HG03045 (cell line): ENCODE measurements around the gene AP2M1.

Source experiments
- ATAC-seq: cut with Tn5 transposase; IDR thresholded peaks from one replicate; pipeline ENCODE4 v1.9.1; 2021; ENCODE audit warnings: mild to moderate bottlenecking, moderate library complexity; ENCODE audit not compliant: unreplicated experiment

The AP2M1 gene

DNA sequence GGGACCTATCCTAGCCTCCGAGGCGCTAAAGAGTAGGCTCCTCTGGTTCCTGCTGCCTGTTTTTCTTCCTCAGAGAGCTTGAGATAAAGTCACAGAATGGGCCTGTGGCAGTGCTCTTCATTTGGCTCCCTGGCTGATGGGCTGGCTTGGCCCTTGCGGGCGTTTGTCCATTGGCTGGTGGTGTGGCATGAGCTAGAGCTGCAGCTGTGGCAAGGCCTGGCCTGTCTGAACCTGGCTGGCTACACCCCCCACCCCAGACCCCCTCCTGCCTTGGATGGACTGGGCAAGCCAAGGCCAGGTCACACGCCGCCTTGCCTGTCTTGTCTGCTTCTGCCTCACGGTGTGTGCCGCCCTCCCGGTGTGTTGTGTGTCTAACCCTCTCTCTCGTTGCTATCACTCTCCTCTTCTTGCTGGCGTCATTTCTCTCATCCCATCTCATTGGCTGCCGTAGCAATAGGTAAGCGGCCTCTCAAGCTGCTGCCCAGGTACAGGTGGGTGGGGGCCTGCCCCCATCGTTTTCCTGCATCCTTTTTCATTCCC is 3.2 kb downstream of the AP2M1 start:
- ATAC-seq = no peak

- no peak for ATAC-seq
These were observed 4.0 kb downstream of the AP2M1 start for GRCh38 chr3:184178521-184179138.

GRCh38 chr3:184180165-184180564 is 5.5 kb downstream of the AP2M1 start:
- no peak for ATAC-seq

DNA sequence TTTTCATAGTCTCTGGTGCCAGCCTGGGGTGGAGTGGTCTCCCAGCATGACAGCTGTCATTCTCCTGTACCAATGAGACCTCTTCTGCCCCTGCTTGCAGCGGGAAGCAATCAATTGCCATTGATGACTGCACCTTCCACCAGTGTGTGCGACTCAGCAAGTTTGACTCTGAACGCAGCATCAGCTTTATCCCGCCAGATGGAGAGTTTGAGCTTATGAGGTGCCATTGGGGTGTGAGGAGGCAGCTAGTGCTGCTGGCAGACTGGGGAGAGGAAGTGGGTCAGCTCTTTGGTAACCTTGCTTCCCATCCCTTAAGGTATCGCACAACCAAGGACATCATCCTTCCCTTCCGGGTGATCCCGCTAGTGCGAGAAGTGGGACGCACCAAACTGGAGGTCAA is 6.9 kb downstream of the AP2M1 start:
- ATAC-seq = no peak

DNA sequence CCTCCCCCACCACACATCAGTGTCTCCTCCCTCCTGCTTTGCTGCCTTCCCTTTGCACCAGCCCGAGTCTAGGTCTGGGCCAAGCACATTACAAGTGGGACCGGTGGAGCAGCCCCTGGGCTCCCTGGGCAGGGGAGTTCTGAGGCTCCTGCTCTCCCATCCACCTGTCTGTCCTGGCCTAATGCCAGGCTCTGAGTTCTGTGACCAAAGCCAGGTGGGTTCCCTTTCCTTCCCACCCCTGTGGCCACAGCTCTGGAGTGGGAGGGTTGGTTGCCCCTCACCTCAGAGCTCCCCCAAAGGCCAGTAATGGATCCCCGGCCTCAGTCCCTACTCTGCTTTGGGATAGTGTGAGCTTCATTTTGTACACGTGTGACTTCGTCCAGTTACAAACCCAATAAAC is 9.0 kb downstream of the AP2M1 start:
- ATAC-seq = no peak

- ATAC-seq = no peak
These were observed 10.0 kb downstream of the AP2M1 start for GRCh38 chr3:184184546-184185230.

DNA sequence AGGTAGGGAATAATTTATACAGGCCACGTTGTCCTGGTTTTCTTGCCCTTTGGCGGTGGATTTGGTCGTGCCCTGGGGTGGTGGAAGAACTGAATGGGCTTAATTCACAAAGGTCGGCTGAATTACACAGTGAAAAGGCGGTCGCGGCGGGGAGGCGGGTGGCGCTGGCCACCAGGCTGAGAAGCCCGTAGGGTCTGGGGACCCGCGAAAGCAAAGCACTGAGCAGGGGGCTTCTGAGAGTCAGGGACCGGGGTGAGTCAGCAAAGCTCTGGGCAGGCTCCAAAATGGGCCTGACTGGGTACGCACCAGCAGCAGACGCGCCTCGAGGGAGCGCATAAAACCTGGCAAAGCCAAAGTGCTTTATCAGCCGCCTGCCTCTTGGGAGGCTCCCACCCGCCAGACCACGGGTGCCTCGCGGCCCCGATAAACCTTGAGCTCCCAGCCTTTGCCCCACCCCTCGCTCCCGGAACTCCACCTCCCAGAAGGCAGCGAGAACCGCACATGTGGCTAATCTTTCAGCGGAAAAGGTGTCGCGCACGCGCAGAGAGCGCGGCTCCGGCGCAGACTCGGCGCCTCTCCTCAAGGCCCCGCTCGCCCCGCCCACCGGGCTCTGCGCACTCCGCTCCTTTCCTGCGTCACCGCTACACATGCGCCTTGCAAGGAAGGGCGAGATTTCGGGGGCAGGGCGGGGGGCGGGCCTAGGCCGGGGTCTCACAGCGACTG is 11.0 kb downstream of the AP2M1 start:
- peak; percentile 91 for ATAC-seq

GRCh38 chr3:184186184-184186901 is 11.7 kb downstream of the AP2M1 start, which contains the start of gene ABCF3:
TSS of gene ABCF3 (plus strand) at chr3:184186199. CDS start at chr3:184186208, 9 bp downstream.
- ATAC-seq = peak; percentile 29

- no peak for ATAC-seq
These were observed 12.2 kb downstream of the AP2M1 start for GRCh38 chr3:184186902-184187207.

- no peak for ATAC-seq
These were observed 13.4 kb downstream of the AP2M1 start for GRCh38 chr3:184188080-184188479.

- ATAC-seq = no peak
These were observed 14.8 kb downstream of the AP2M1 start for GRCh38 chr3:184189421-184189820.

GRCh38 chr3:184192889-184193288 is 18.2 kb downstream of the AP2M1 start:
- ATAC-seq = no peak

- no peak for ATAC-seq
These were observed 19.4 kb downstream of the AP2M1 start for GRCh38 chr3:184193991-184194539.

- no peak for ATAC-seq
These were observed 21.9 kb downstream of the AP2M1 start for GRCh38 chr3:184196536-184196935.

- no peak for ATAC-seq
These were observed 23.9 kb downstream of the AP2M1 start for GRCh38 chr3:184198509-184198908.

GRCh38 chr3:184200825-184201224 is 26.2 kb downstream of the AP2M1 start:
- no peak for ATAC-seq

DNA sequence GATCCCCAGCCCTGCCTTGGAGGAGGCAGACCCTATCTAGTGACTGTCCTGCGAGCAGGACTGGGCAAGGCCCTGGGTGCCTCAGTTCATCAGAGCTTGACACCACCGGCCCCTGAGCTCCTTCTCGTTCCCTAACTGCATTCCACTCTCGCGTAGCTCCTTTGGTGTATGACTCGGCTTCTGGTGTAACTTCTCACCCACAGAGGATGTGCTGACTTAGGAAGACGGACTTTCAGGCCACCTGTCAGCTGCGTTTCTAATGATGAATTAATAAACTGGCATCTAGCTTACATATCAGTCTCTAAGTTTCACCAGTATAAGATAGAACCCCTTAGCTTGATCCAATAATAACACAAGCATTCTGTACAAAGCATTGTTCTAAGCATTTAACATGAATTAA is 28.9 kb downstream of the AP2M1 start:
- ATAC-seq = no peak

GRCh38 chr3:184209146-184209923 is 34.7 kb downstream of the AP2M1 start:
- ATAC-seq = no peak

DNA sequence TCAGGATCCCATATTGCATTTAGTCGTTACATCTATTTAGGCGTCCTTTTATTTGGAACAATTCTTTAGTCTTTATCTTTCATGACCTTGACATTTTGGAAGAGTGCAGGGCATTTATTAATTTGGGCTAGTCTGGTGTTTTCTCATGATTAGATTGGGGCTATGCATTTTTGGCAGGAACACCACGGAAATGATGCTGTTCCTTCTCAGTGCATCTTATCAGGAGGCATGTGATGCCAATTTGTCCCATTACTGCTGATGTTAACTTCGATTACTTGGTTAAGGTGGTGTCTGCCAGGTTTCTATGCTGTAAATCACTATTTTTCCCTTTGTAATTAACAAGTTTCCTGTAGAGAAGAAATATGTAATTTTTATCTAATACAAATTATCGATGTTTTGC is 36.6 kb downstream of the AP2M1 start:
- ATAC-seq = no peak

DNA sequence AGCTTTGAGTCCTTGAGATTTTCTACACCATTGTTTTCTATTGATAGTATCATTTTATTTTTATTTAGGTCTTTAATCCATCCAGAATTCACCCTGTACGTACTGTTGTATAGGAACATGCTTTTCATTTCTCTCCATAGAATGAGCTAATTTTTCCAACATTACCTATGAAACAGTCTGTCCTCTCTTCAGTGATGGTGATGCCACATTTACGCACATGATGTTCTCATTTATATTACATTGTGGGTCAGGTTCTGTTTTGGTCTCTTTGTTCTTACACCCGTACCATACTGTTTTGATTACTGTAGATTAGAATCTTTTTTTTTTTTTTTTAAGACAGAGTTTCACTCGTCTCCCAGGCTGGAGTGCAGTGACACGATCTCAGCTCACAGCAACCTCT is 37.1 kb downstream of the AP2M1 start:
- ATAC-seq = no peak
